Transverse colon (tissue), 3 donors: ENCODE results near the gene SPAG8.

Source experiments
- POLR2A ChIP-seq: fragments of 450-650 bp; IDR thresholded peaks from one replicate; pipeline ENCODE4 v1.6.1; 2016; ENCODE audit warnings: antibody characterized with exemption, mild to moderate bottlenecking, moderate library complexity
- TF ChIP-seq, protein P1 (sequence below), 5 experiments: fragments of 200-600 bp in 3 of 5; fragments of 450-650 bp in 2 of 5; sonication (generic) in 3 of 5; IDR thresholded peaks; 1 replicate in 2 of 5; 2 replicates in 3 of 5; pipeline ENCODE4 v1.5.1; 2016 to 2017; ENCODE audit warnings: antibody characterized with exemption in 5 of 5, inconsistent platforms in 3 of 5, mild to moderate bottlenecking in 2 of 5, moderate library complexity in 1 of 5

GRCh38 chr9:35806101-35806500 is 6.0 kb downstream of the SPAG8 start:
- TF ChIP-seq, protein P1, sequence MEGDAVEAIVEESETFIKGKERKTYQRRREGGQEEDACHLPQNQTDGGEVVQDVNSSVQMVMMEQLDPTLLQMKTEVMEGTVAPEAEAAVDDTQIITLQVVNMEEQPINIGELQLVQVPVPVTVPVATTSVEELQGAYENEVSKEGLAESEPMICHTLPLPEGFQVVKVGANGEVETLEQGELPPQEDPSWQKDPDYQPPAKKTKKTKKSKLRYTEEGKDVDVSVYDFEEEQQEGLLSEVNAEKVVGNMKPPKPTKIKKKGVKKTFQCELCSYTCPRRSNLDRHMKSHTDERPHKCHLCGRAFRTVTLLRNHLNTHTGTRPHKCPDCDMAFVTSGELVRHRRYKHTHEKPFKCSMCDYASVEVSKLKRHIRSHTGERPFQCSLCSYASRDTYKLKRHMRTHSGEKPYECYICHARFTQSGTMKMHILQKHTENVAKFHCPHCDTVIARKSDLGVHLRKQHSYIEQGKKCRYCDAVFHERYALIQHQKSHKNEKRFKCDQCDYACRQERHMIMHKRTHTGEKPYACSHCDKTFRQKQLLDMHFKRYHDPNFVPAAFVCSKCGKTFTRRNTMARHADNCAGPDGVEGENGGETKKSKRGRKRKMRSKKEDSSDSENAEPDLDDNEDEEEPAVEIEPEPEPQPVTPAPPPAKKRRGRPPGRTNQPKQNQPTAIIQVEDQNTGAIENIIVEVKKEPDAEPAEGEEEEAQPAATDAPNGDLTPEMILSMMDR (IDR thresholded peaks at IDR 0.05) = no peak
- no peak for TF ChIP-seq POLR2A
